HuH-7 (cell line): ENCODE data around the gene SSPN.

Experiments used
- DNase-seq: peaks from one replicate; pipeline ENCODE4 v3.0.0; 2011; ENCODE audit warnings: low spot score

SSPN gene

DNA sequence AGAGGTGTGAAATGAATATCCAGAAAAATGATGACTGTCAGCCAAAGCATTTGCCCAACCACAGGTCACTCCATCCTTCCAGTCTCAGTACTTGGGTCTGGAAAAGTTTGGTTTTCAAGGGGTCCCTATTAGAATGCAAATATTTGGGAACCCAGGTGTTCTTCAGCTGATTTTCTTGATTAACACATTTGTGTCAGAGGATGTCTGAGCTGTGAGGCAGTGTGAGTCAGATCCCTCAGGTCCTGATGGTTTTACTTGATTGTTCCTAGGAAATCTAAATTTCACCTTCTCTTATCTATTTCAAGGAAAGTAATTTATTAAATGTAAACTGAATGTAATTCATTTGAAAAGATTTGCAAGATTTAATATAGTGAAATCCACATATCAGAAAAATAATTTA lies 71.5 kb downstream of the SSPN start:
- no peak for DNase-seq

DNA sequence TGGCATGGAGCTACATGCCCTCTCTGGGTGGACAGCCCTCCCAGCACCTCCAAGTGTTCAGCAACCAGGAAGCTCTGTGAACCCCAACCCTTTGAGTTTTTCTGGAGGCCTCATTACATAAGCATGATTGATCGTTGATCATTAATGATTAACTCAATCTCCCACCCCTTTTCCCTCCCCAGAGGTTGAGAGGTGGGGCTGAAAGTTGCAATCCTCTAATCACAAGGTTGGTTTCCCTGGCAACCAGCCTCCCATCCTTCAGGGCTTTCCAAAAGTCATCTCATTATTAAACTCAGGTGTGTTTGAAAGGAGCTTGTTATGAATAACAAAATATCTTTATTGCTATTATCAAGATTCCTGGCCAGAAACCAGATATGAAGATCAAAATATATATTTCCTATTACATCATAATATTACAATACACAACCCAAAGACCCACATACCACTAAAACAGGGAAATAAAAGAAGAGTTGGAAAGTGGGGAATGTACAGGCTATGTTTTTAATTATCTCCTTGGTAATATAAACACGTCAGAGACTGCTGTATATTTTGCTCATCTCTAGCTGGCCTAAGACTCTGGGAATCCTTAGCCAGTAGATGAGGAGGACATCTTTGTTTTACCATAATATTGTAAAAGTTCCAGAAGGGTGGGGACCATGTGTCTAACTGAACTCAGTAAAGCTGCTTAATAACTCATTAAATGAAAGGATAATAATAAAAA lies 73.6 kb downstream of the SSPN start:
- DNase-seq: no peak

DNA sequence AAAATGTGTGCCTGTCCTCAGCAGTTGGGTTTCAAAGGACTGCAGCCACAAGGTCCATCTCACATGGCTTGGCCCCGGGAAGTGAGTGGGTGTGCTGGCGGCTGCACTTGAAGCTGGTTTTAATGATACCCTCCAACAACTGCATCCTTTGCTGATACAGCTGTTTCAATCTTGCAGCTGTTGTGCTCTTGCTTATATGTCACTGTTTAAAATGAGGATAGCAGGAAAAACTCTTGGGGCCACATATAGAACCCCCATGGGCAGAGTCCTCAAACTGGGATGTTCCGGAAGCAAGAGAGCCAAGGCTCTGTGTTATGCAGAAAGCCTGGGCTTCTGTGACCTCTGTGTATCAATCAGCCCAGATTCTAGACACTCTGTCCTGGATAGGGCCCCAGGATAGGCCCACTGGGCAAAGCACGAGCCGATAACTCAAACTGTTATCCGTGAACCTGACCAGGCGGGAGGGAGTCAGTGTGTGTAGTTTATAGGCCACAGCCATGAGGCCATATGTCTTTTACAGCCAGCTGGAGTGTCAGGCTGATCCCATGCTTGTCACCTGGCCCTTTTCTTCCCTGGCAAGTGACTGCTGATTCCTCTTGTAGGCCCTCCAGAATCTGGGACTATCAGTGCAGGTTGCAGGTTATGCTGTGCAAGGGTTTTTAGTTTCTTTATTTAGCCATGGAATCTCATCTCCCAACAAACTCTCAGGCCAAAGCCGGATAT lies 74.3 kb downstream of the SSPN start:
- DNase-seq: no peak

DNA sequence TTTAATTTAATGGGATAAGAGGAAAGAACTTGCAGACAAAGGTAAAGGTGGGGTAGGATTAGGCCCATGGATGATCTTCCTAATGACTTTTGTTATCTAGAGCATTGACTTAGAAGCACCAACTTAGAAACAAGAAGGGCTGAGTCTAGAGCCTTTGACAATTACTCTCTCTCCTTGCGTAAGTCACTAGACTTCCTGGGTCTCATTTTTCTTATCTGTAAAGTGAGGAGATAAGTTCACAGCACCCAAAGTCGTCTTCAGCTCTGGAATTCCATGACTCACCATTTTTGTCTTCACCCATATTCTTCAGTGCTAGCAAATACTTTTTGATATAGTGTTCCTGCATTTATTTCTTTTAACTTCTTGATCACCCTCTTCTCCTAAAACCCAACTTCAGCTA lies 75.7 kb downstream of the SSPN start:
- DNase-seq: no peak

DNA sequence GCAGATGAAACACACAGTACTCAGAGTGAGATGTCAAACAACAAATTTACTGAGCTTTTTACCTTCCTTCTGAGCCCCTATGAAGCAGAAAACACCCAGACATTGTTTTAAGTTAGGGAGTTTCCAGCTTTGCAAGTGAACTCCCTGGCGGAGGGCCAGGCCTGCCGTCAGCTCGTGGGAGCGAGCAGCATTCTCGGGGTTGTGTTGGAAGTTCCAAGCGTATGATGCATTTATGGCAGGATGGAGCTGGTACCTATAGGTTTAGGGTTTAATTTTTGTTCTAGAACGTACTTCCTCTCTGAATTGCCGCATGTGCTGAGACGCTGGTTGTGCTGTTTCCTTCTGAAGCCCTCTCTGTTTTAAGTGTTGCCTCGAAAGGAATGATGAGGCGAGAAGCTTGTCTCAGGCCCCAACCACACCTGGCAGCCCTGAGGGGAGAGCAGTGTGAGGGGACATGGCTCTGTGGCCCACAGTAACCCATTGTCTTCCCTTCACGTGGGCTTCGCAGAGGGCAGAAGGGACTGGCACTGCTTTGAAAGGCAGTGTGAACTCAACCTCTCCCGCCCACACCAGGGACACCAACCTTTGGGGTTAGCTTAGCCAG lies 76.6 kb downstream of the SSPN start:
- no peak for DNase-seq

DNA sequence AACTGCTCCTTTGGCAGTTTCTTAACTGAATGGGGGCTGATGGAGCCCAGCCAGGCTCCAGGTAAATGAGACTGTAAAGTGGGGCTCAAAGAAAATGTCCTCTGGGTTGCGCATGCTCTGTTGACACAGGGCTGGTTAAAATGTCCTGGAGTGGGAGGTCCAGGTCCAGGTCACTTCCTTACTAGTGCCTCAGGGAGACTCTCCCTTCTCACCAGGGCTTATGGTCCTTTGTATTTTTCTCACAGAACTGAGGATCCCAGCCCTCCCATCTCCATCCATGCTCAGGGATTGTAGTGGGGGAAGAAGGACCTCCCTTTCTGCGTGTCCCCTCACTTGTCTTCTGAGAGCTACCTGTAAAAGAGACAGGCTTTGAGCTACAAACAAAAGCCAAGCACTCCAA lies 77.5 kb downstream of the SSPN start:
- no peak for DNase-seq

DNA sequence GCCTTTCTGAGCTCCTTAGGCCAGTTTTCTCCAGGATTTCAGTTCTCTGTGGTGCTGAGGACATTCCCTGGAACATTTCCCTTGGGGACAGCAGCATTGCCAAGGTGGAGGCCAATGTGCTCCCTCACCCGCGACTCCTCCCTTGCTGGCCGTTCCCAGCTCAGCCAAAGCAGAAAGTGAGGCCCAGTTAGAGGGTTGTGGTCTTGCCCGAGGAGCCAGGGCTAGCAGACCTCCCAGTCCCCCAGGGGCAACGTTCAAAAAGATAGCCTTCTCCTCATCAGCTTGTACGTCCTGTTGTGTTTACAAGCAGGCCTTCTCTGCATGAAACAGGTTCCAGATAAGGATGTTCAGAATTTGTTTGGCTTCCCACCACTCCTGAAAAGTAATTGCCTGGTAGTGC lies 78.4 kb downstream of the SSPN start:
- no peak for DNase-seq

DNA sequence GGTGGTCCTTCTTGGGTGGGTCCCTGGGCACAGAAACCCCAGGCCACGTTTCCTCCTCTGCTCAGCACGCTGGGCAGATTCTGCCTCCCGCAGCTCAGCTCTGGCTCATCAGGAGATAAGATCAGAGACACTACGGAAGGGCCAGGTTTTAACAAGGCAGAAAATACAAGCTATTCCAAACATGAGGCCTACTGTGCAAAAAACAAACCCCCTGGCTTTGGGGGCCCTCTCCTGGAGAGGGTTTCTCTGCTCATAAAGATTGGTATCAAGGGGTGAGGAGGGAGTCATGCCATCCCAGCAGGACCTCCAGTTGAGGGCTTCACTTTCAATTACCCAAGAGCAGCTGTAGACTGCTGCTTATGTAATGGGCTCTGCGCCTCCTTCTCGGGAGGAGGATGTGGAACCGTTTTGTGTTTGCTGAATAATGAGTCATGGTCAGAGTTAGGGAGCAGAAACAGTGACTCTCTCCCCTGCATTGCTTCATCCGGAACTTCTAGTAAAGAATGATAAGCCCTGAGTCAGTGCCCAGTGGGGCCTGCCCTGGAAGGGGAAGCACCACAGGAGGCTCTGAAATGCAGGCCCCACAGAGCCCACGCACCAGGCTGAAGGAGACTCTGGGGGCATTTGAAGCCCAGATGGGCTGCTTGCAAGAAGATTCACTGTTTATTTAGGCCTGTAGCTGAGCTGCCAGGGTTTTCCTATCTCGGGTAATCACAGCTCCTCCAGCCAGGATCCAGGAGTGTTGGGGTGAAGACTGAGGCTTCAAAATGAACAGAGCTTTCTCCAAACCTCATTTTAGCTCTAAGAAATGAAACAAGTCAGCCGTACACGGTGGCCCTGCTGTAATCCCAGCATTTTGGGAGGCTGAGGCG lies 79.3 kb downstream of the SSPN start:
- DNase-seq: peak; percentile 75

DNA sequence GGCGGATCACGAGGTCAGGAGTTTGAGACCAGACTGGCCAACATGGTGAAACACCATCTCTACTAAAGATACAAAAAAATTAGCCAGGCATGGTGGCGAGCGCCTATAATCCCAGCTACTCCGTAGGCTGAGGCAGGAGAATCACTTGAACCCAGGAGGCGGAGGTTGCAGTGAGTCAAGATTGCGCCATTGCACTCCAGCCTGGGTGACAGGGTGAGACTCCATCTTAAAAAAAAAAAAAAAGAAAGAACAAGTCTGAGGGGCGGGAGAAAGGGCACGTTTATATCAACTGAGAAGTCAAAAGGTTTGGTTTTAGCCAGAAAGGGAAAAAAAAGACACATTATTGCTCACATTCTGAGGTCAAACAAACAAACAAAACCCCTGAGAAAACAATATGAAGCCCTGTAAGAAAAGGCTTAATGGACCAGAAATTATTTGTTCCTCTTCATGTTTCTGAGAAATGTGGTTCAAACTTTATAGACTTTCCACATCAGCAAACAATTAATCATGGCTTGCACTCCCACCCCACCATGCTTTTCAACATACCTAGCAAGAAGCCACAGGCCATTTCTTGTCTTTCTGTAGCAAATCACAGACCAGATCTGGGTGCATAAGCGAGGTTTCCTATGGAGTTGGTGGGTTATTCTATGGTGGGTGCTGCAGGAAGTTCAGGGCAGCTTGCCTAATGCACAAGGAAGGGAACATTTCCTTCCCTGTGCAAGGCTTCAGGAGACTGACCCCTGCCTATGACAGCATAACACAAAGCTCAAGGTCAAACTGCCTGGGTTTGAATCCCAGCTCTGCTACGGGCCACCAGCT lies 80.1 kb downstream of the SSPN start:
- DNase-seq: no peak

DNA sequence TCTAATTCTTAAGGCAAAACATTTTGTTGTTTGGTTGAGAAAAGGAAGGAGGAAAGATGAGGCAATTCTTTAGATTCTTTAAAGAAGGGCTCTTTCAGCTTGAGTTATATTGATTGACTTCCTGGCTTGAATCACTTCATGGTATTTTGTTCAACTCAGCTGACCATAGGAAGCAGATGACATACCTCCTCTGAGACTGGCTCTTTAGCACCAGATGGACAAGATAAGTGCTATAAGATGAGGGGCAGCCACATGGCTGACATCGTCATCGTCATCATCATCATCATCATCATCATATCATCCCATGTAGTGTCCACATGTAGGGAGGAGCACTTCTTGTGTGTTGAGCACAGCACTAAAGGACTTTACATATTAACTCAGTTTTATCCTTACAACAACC lies 81.3 kb downstream of the SSPN start:
- no peak for DNase-seq

DNA sequence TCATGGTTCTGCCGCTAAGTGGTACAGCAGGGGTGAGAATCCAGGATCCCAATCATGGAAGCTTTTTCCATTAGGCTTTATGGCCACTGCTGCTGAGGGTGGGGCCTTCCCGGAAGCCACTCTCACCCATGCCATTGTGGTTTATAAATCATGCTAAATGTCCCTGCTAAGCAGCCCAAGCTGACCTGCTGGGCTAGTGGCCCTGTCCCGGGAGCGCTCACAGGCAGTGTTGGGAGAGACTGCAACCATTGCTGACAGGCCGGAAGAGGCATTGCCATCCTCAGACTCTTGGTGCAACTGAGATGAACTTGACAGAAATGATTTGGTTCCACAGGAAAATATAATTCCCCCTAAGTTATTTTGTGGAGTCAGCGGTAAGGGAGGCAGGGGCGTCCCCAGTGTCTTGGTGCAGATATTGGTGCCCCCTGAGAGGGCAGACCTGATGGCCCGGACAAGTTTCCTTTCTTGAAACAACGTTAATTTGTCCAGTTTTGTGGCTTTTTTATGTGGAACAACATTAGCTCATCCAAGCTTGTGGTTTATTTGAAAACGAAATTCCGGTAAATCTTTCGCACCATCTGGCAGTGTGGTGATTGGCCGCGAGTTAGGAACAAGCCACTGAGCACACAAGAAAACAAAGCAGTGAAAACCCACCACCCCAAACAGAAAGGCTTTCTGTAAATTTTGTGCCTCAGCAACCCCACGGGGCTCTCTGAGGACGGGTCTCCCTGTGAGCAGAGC lies 82.3 kb downstream of the SSPN start:
- no peak for DNase-seq

DNA sequence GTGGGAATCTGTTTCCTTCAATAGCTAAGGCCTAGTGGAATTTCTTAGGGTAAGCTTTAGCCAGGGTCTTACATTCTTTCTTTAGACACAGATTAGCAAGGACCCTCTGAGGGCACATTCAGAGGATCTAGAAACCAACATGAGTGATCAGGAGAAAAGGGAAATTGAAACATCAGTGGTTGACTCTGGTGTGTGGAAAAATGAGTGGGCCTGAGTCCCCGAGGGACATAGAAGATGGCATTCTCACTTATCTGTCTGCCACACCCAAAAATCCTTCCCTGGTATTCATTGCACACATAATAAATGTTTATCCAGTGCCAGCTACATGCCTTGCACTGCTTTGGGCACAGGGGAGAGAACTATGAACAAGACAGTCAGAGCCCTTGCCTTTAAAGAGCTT lies 82.9 kb downstream of the SSPN start:
- DNase-seq: no peak

DNA sequence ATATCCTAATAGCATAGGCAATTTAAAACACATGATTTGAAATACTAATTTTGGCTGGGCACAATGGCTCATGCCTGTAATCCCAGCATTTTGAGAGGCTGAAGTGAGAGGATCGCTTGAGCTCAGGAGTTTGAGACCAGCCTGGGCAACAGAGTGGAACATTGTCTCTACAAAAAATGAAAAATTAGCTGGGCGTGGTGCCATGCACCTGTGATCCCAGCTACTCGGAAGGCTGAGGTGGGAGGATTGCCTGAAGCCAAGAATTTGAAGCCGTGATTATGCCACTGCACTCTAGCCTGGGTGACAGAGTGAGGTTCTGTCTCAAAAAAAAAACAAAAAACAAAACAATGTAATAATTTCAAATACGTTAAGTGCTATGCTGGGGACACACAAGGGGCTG lies 83.3 kb downstream of the SSPN start:
- DNase-seq: no peak

DNA sequence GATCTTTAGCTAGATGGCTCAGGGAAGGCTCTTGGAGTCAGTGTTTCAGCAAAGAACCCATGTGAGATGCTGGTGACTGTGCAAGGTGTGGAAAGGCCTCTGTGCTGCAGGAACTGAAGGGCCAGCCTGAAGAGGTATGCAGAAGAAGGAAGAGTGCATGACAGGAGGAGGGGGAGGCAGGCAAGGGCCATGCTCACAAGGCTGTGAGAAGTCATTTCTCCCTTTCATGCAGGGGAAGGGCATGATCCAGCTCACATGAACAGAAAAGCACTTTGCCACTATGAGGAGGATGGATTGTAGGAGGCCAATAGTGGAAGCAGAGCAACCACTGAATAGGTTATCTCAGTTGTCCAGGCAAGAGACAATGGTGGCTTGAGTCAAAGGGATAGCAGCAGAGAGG lies 83.7 kb downstream of the SSPN start:
- DNase-seq: no peak

DNA sequence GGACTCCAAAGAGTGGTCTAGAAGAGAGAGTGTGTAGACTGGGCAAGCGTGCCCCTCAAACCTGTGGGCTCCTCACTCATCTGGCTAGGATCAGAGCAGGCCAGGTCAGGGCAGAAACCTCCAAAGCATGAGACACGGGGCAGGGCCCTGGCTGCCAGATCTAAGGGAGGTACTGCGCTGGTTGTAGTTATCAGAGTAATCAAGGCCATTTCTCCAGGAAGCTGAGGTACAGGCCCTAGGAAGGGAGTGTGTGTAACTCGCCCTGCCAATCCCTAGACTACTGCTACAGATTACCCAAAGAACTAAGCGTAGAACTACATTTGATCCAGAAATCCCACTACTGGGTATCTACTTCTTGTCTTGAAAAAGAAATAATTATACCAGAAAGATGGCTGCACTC lies 84.5 kb downstream of the SSPN start:
- no peak for DNase-seq

DNA sequence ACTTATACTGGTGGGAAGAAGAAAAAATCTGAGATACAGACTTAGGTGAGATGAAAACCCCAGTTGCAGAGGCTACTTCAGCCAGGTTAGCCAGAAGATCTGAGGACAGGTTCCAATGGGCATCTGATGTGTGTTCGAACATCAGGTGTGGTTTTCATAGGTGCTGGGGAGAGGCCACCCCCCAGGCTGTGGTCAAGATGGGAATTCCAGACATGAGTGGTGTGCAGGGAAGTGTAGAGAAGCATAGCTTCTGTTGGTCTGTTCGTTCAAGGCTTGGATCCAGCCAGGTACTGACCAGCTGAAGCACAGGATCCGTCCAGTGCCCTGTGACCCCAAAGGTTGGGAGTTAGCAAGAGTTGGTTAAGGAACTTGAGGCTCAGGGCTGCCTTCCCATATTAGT lies 85.5 kb downstream of the SSPN start:
- no peak for DNase-seq

DNA sequence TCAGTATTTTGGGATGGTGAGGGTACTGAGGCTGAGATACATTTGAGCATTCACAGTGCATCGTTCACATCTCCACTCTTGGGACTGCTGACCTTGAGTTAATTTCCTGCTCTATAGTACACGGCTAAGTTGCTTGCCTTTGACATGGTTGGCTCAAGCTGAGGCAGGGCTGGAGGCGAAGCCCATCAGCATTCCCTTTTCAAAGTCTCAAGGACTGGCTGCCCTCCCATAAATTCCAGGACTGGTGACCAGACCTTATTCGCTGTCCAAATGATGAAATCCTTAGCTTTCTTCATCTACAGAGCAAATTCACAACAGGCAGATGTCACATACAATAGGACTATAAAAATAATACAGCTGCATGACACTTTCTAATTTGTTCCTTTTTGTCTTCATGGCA lies 85.9 kb downstream of the SSPN start:
- no peak for DNase-seq

DNA sequence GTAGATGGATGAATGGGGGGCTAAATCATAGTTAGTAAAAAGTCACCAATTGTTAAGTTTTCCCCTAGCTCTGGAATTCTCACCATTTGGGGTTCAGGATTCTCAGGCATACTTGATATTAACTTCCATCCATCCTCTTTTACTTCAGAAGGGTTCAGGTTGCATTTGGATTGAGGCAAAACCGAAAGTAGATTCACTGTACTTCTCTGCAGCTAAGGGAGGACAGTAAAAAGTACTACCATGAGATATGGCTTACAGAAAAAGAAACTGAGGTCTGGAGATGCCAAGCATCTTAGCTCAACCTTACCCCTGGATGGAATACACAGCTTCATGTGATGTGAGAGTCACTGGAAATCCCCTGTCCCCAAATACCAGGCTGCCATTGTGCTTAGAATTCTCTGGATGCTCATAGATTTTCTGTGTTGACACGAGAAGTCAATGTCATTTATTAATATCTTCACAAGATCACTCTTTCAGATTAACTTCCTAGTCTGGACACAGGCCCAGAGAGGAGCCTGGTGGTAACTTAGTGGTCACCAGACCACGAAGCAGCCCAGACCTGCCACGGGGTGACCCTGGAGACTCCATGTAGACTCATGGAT lies 87.1 kb downstream of the SSPN start:
- no peak for DNase-seq

DNA sequence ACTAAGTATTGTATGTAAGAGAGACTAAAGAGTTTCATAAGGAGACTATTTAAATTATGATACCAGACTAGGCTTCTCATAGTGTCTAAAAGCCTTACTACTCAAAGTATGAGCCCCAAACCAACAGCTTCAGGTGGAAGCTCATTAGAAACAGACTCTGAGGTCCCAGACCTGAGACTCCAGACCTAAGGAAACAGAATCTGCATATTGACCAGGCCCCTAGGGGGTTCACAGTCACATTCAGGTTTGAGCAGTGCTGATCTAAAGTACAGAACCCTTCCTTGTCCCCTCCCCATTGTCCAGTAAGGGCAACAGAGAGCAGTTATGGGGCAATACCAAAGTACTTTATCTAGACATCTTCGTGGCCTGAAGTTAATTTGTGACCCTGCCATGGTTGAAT lies 87.7 kb downstream of the SSPN start:
- no peak for DNase-seq

DNA sequence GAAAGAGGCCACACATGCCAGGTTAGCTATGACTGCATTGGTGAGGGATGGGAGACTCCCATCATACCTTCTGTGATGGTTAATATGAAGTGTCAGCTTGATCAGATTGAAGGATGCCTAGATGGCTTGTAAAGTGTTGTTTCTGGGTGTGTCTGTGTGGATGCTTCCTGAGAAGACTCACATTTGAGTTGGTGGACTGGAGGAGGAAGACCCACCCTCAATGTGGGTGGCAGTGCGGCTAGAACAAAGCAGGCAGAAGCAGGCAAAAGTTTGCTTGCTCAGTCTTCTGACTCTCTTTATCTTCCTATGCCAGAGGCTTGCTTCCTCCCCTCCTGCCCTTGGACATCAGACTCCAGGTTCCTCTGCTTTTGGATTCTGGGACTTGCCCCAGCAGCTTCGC lies 88.2 kb downstream of the SSPN start:
- DNase-seq: no peak

DNA sequence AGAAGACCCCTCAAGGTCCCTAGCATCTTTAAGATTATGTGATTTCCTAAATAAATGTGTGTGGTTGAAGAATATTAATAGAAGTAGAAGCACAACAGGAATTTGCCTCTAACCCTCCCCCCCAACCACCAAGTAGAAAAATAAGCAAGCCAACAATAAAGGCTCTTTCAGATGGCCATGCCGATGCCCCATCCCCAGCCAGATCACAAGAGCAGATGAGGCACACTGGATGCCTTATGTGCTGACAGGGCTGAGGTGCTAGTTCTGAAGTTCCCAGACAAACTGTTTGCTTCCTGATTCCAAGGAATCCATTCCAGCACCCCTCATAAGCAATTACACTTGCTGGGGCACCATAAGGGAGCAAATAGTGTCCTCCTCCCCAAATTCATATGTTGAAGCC lies 90.0 kb downstream of the SSPN start:
- DNase-seq: no peak
